ENCODE results near the gene IRAK2.

Gene IRAK2

DNA sequence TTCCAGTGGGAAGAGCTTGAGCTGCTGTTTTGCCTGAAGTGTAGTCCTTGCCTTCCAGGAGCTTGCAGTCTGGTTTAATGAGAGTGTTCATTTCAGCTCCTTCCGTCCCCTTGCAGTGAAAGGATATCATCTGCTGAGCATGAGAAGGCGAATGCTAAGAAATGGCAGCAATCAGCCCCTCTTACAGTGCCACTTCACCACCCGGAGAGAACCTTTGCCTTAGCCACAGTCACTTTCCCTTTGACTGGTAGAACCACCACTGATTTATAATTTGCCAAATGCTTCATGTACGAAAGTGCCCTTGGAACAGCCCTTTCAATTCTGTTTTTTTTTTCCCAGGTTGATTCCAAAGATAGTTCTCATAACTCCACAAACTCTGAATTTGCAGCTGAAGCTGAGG is 95.1 kb downstream of the IRAK2 start:
- ATAC-seq, result no peak

GRCh38 chr3:10260211-10260701 is 95.5 kb downstream of the IRAK2 start:
- no peak for ATAC-seq
- no peak for TF ChIP-seq ZC3H10 (CRISPR knock-in tag; IDR thresholded peaks at IDR 0.05)
- TF ChIP-seq SNAI2 (CRISPR knock-in tag; IDR thresholded peaks at IDR 0.05), result no peak
- TF ChIP-seq CSRNP3 (CRISPR knock-in tag; IDR thresholded peaks at IDR 0.05), result no peak
- no peak for TF ChIP-seq ZNF8 (CRISPR knock-in tag; IDR thresholded peaks at IDR 0.05)
- no peak for TF ChIP-seq ZNF70 (CRISPR knock-in tag; IDR thresholded peaks at IDR 0.05)
- no peak for TF ChIP-seq TCF4 (CRISPR knock-in tag; IDR thresholded peaks at IDR 0.05; ENCODE audit: borderline replicate concordance)
- TF ChIP-seq ESRRG (CRISPR knock-in tag; IDR thresholded peaks at IDR 0.05), result no peak
- no peak for TF ChIP-seq PPARA (CRISPR knock-in tag; IDR thresholded peaks at IDR 0.05; ENCODE audit: borderline replicate concordance)
- no peak for TF ChIP-seq ZFP3 (CRISPR knock-in tag; IDR thresholded peaks at IDR 0.05)
- no peak for TF ChIP-seq TOX (CRISPR knock-in tag; IDR thresholded peaks at IDR 0.05; ENCODE audit: borderline replicate concordance)
- TF ChIP-seq GLIS3 (CRISPR knock-in tag; IDR thresholded peaks at IDR 0.05), result no peak
- TF ChIP-seq, protein P1, sequence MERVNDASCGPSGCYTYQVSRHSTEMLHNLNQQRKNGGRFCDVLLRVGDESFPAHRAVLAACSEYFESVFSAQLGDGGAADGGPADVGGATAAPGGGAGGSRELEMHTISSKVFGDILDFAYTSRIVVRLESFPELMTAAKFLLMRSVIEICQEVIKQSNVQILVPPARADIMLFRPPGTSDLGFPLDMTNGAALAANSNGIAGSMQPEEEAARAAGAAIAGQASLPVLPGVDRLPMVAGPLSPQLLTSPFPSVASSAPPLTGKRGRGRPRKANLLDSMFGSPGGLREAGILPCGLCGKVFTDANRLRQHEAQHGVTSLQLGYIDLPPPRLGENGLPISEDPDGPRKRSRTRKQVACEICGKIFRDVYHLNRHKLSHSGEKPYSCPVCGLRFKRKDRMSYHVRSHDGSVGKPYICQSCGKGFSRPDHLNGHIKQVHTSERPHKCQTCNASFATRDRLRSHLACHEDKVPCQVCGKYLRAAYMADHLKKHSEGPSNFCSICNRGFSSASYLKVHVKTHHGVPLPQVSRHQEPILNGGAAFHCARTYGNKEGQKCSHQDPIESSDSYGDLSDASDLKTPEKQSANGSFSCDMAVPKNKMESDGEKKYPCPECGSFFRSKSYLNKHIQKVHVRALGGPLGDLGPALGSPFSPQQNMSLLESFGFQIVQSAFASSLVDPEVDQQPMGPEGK (CRISPR knock-in tag; IDR thresholded peaks at IDR 0.05; ENCODE audit: borderline replicate concordance), result no peak
- TF ChIP-seq OSR1 (CRISPR knock-in tag; IDR thresholded peaks at IDR 0.05), result no peak
- TF ChIP-seq CSDC2 (CRISPR knock-in tag; IDR thresholded peaks at IDR 0.05), result no peak
- no peak for TF ChIP-seq ARNTL (CRISPR knock-in tag; IDR thresholded peaks at IDR 0.05; ENCODE audit: borderline replicate concordance, low read depth)
- TF ChIP-seq, protein P2, sequence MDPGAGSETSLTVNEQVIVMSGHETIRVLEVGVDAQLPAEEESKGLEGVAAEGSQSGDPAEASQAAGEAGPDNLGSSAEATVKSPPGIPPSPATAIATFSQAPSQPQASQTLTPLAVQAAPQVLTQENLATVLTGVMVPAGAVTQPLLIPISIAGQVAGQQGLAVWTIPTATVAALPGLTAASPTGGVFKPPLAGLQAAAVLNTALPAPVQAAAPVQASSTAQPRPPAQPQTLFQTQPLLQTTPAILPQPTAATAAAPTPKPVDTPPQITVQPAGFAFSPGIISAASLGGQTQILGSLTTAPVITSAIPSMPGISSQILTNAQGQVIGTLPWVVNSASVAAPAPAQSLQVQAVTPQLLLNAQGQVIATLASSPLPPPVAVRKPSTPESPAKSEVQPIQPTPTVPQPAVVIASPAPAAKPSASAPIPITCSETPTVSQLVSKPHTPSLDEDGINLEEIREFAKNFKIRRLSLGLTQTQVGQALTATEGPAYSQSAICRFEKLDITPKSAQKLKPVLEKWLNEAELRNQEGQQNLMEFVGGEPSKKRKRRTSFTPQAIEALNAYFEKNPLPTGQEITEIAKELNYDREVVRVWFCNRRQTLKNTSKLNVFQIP (CRISPR knock-in tag; IDR thresholded peaks at IDR 0.05; ENCODE audit: borderline replicate concordance, low read depth), result no peak
- no peak for TF ChIP-seq BACH2 (CRISPR knock-in tag; IDR thresholded peaks at IDR 0.05; ENCODE audit: borderline replicate concordance)

More for the DNA sequence above, 95.1 kb downstream of the IRAK2 start:
- TF ChIP-seq ZNF565 (CRISPR knock-in tag; conservative IDR thresholded peaks at IDR 0.05; ENCODE audit: low read depth) (no peak), ZFP3 (CRISPR knock-in tag; IDR thresholded peaks at IDR 0.05) (no peak), CSRNP3 (CRISPR knock-in tag; IDR thresholded peaks at IDR 0.05) (no peak), BACH2 (CRISPR knock-in tag; IDR thresholded peaks at IDR 0.05; ENCODE audit: borderline replicate concordance) (no peak), PPARA (CRISPR knock-in tag; IDR thresholded peaks at IDR 0.05; ENCODE audit: borderline replicate concordance) (no peak), OSR1 (CRISPR knock-in tag; IDR thresholded peaks at IDR 0.05) (no peak), ZFP30 (CRISPR knock-in tag; IDR thresholded peaks at IDR 0.05) (no peak), SNAI2 (CRISPR knock-in tag; IDR thresholded peaks at IDR 0.05) (no peak), ARNTL (CRISPR knock-in tag; IDR thresholded peaks at IDR 0.05; ENCODE audit: borderline replicate concordance, low read depth) (no peak), CSDC2 (CRISPR knock-in tag; IDR thresholded peaks at IDR 0.05) (no peak)

DNA sequence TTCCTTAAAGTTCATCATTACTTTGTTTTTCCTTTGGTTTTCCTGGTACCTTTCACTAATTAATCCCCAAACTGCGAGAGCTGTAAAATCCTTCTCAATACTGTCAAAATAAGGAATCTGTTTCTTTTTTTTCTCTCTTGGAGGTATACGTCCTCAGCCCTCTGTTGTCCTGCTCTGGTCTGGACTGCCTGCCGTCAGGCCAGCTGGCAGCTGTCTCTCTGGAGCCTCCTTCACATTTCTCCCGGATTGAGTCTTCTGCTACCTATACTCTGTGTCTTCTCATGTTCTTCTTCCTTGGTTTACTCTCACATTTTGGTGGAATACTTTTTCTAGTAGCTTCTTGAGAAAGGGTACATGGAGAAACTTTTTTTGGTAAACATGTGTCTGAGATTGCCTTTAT is 97.3 kb downstream of the IRAK2 start:
- TF ChIP-seq TCF4 (CRISPR knock-in tag; IDR thresholded peaks at IDR 0.05; ENCODE audit: borderline replicate concordance), result no peak
- no peak for TF ChIP-seq GLIS3 (CRISPR knock-in tag; IDR thresholded peaks at IDR 0.05)
- TF ChIP-seq ZFP30 (CRISPR knock-in tag; IDR thresholded peaks at IDR 0.05), result no peak
- no peak for TF ChIP-seq TOX (CRISPR knock-in tag; IDR thresholded peaks at IDR 0.05; ENCODE audit: borderline replicate concordance)
- no peak for TF ChIP-seq ISL1 (CRISPR knock-in tag; IDR thresholded peaks at IDR 0.05)
- no peak for TF ChIP-seq ZNF8 (CRISPR knock-in tag; IDR thresholded peaks at IDR 0.05)
- TF ChIP-seq, protein P2 (CRISPR knock-in tag; IDR thresholded peaks at IDR 0.05; ENCODE audit: borderline replicate concordance, low read depth), result no peak
- TF ChIP-seq ESRRG (CRISPR knock-in tag; IDR thresholded peaks at IDR 0.05), result no peak
- no peak for TF ChIP-seq ZNF565 (CRISPR knock-in tag; conservative IDR thresholded peaks at IDR 0.05; ENCODE audit: low read depth)
- TF ChIP-seq CSRNP3 (CRISPR knock-in tag; IDR thresholded peaks at IDR 0.05), result no peak
- TF ChIP-seq RARB (CRISPR knock-in tag; IDR thresholded peaks at IDR 0.05), result no peak
- TF ChIP-seq, protein P1 (CRISPR knock-in tag; IDR thresholded peaks at IDR 0.05; ENCODE audit: borderline replicate concordance), result no peak
- no peak for TF ChIP-seq ZC3H10 (CRISPR knock-in tag; IDR thresholded peaks at IDR 0.05)
- no peak for TF ChIP-seq ARNTL (CRISPR knock-in tag; IDR thresholded peaks at IDR 0.05; ENCODE audit: borderline replicate concordance, low read depth)
- TF ChIP-seq BACH2 (CRISPR knock-in tag; IDR thresholded peaks at IDR 0.05; ENCODE audit: borderline replicate concordance), result no peak
- TF ChIP-seq ZFP3 (CRISPR knock-in tag; IDR thresholded peaks at IDR 0.05), result no peak
- no peak for TF ChIP-seq CSDC2 (CRISPR knock-in tag; IDR thresholded peaks at IDR 0.05)
- TF ChIP-seq SNAI2 (CRISPR knock-in tag; IDR thresholded peaks at IDR 0.05), result no peak
- no peak for TF ChIP-seq PPARA (CRISPR knock-in tag; IDR thresholded peaks at IDR 0.05; ENCODE audit: borderline replicate concordance)
- no peak for ATAC-seq

All from SK-N-SH treated with all-trans-retinoic acid at 6 μM for 48 hours (cell line).